ENCODE data around the gene HLA-C. TPM values are rescaled to one million over a fixed set of nuclear protein-coding genes. Genes with fewer than 3 reads are reported as not detected.

The HLA-C gene
- 143 and 149 TPM in 2 replicates for total RNA-seq (2022)
- percentile 82 among the genes with signal in this experiment for Bru-seq, nascent RNA
- percentile 86 among the genes with signal in this experiment for BruChase-seq, experiment 1, labeled RNA remaining after a 2-hour chase
- percentile 97 among the genes with signal in this experiment for BruChase-seq, experiment 2, labeled RNA remaining after a 6-hour chase
- long read RNA-seq, transcript HLA-C-208 (6 exons, 1,880 nt): minor isoform, 10 of 315 reads
- long read RNA-seq, transcript HLA-C-201 (8 exons, 1,536 nt): major isoform, 255 of 315 reads
- long read RNA-seq, partial matches to known transcripts: 21 of 315 reads
- long read RNA-seq, other reads (novel, unspliced or antisense): 29 of 315 reads

GRCh38 chr6:31271641-31272357 lies at the start of gene HLA-C:
Gene HLA-C (minus strand): TSS chr6:31272092. CDS start chr6:31272071, 21 bp downstream.
- Mint-ChIP-seq H3K36me3 (ENCODE audit: insufficient read depth, unreplicated experiment) (peaks cover 20% of the 10 kb centered on the region), H3K4me3 (ENCODE audit: unreplicated experiment) (peak within 1 kb of the TSS; percentile 79), H3K27me3 (ENCODE audit: insufficient read depth, unreplicated experiment) (peaks cover 12% of the 10 kb centered on the region), H3K9me3 (ENCODE audit: unreplicated experiment) (no peaks in the 10 kb centered on the region), H3K27ac (ENCODE audit: unreplicated experiment) (peak within 1 kb of the TSS; percentile 81), H3K4me1 (ENCODE audit: low read depth, unreplicated experiment) (peaks cover 12% of the 10 kb centered on the region)
- Histone ChIP-seq H3K36me3 (ENCODE audit: control insufficient read depth, insufficient read depth, low read length) (no peaks in the 10 kb centered on the region), H3K4me3 (ENCODE audit: low read depth, low read length) (peak within 1 kb of the TSS; percentile 54), H3K4me1 (no peaks in the 10 kb centered on the region), H3K9me3 (no peaks in the 10 kb centered on the region), H3K27me3 (replicated peaks; ENCODE audit: control insufficient read depth, insufficient read depth, low read length) (no peaks in the 10 kb centered on the region)
- ChIA-PET CTCF (no interaction called here), POLR2A (no interaction called here)
- BruUV-seq (replicated peaks): no TSS peak
- intact Hi-C loops (cut with micrococcal nuclease; ENCODE audit: unreplicated experiment): loop anchor here (2.0 to 10.0 kb wide), 2 partner anchors 75 to 83 kb away; partner anchors contain the start of gene HLA-B
- TF ChIP-seq, protein P1, sequence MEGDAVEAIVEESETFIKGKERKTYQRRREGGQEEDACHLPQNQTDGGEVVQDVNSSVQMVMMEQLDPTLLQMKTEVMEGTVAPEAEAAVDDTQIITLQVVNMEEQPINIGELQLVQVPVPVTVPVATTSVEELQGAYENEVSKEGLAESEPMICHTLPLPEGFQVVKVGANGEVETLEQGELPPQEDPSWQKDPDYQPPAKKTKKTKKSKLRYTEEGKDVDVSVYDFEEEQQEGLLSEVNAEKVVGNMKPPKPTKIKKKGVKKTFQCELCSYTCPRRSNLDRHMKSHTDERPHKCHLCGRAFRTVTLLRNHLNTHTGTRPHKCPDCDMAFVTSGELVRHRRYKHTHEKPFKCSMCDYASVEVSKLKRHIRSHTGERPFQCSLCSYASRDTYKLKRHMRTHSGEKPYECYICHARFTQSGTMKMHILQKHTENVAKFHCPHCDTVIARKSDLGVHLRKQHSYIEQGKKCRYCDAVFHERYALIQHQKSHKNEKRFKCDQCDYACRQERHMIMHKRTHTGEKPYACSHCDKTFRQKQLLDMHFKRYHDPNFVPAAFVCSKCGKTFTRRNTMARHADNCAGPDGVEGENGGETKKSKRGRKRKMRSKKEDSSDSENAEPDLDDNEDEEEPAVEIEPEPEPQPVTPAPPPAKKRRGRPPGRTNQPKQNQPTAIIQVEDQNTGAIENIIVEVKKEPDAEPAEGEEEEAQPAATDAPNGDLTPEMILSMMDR (IDR thresholded peaks at IDR 0.05; ENCODE audit: insufficient read depth in 1 of 2, low read depth in 1 of 2, low read length in 1 of 2, severe bottlenecking in 1 of 2, unreplicated experiment in 1 of 2): no peak
- peak; percentile 86 to 89 for DNase-seq

DNA sequence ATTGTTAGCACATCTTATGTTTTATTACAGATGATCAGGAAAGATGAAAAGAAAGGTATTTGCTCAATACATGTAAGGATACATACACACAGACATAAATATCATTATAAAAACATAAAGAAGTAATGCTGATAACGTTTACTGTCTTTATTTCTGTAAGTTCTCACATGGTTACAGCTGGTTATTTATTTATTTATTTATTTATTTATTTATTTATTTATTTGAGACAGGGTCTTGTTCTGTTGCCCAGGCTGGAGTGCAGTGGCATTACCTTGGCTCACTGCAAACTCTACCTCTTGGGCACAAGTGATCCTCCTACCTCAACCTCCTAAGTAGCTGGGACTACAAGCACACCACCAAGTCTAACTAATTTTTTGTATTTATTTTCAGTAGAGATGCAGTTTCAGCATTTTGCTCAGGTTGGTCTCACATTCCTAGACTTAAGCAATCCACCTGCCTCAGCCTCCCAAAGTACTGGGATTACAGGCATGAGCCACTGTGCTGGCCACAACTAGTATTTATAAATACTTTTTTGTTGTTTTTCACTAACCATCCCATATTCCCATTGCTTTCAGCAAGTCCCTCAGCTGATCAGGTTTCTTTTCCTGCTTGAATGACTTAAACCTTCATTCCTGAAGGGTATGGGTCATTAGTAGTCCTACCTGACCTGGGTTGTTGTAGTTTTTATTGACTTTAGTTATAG lies 49.3 kb upstream of the HLA-C start:
- intact Hi-C loops (cut with micrococcal nuclease; ENCODE audit: unreplicated experiment): no loop called here
- POLR2A ChIA-PET: no interaction called here
- Histone ChIP-seq H3K9me3 (no peaks in the 10 kb centered on the region), H3K36me3 (ENCODE audit: control insufficient read depth, insufficient read depth, low read length) (no peaks in the 10 kb centered on the region), H3K4me1 (no peaks in the 10 kb centered on the region), H3K4me3 (ENCODE audit: low read depth, low read length) (no peak overlapping the region), H3K27me3 (replicated peaks; ENCODE audit: control insufficient read depth, insufficient read depth, low read length) (no peaks in the 10 kb centered on the region)
- Mint-ChIP-seq H3K4me1 (ENCODE audit: low read depth, unreplicated experiment) (no peaks in the 10 kb centered on the region), H3K4me3 (ENCODE audit: unreplicated experiment) (no peak overlapping the region), H3K9me3 (ENCODE audit: unreplicated experiment) (no peaks in the 10 kb centered on the region), H3K27me3 (ENCODE audit: insufficient read depth, unreplicated experiment) (peaks cover 18% of the 10 kb centered on the region), H3K36me3 (ENCODE audit: insufficient read depth, unreplicated experiment) (no peaks in the 10 kb centered on the region), H3K27ac (ENCODE audit: unreplicated experiment) (no peak overlapping the region)
- DNase-seq: no peak
- BruUV-seq (replicated peaks): no TSS peak
- CTCF ChIA-PET: no interaction called here
- TF ChIP-seq, protein P1 (IDR thresholded peaks at IDR 0.05; ENCODE audit: insufficient read depth in 1 of 2, low read depth in 1 of 2, low read length in 1 of 2, severe bottlenecking in 1 of 2, unreplicated experiment in 1 of 2): no peak

DNA sequence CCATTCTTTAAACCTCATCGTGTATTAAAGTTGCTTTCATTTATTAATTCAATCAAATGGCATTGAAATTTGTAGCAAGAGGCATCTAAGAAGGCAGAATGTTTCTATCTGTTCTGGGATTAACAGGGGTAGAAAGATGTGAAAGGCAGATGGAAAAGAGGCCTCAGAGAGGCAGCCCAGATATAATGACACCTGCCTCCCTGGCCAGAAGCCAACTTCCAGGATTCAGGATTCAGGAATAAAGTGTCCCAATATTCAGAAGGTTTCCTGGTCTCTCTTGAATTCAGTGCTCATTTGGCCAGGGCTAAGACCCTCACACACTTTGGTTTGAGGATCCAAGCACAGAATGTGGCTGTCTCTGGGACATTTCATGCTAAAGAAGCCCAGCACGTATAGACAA lies 45.1 kb upstream of the HLA-C start:
- H3K27me3 Mint-ChIP-seq (ENCODE audit: insufficient read depth, unreplicated experiment): peaks cover 19% of the 10 kb centered on the region

More for the DNA sequence above, 45.1 kb upstream of the HLA-C start:
- no peak overlapping the region for H3K27ac Mint-ChIP-seq (ENCODE audit: unreplicated experiment)
- no peak overlapping the region for H3K4me3 ChIP-seq (ENCODE audit: low read depth, low read length)
- intact Hi-C loops (cut with micrococcal nuclease; ENCODE audit: unreplicated experiment): no loop called here
- no peaks in the 10 kb centered on the region for H3K27me3 ChIP-seq (replicated peaks; ENCODE audit: control insufficient read depth, insufficient read depth, low read length)
- no peaks in the 10 kb centered on the region for H3K9me3 ChIP-seq
- H3K4me1 ChIP-seq: no peaks in the 10 kb centered on the region
- no peaks in the 10 kb centered on the region for H3K36me3 ChIP-seq (ENCODE audit: control insufficient read depth, insufficient read depth, low read length)
- H3K9me3 Mint-ChIP-seq (ENCODE audit: unreplicated experiment): no peaks in the 10 kb centered on the region
- H3K4me3 Mint-ChIP-seq (ENCODE audit: unreplicated experiment): no peak overlapping the region
- CTCF ChIA-PET: no interaction called here
- no peak for DNase-seq
- no TSS peak for BruUV-seq (replicated peaks)
- no peaks in the 10 kb centered on the region for H3K36me3 Mint-ChIP-seq (ENCODE audit: insufficient read depth, unreplicated experiment)
- no peaks in the 10 kb centered on the region for H3K4me1 Mint-ChIP-seq (ENCODE audit: low read depth, unreplicated experiment)
- TF ChIP-seq, protein P1 (IDR thresholded peaks at IDR 0.05; ENCODE audit: insufficient read depth in 1 of 2, low read depth in 1 of 2, low read length in 1 of 2, severe bottlenecking in 1 of 2, unreplicated experiment in 1 of 2): no peak
- POLR2A ChIA-PET: no interaction called here

Measured in Caco-2 (cell line).